ENCODE data around the gene RTTN.

GRCh38 chr18:69956057-69956456, 249.4 kb downstream of the RTTN start:
- no peak for TF ChIP-seq CTCF (conservative IDR thresholded peaks at IDR 0.05)
- no peak for TF ChIP-seq EZH2 (IDR thresholded peaks at IDR 0.05; ENCODE audit: low read depth)

Measured in PC-9 (cell line).